GM23338 (cell line): ENCODE data around the gene CCDC157. TPM values are rescaled to one million over a fixed set of nuclear protein-coding genes. Genes with fewer than 3 reads are reported as not detected.

ENCODE experiments used
- ATAC-seq: fragments of 200-7000 bp; cut with Tn5 transposase; 3 replicates; pipeline ENCODE4 v1.9.1; 2020
- DNase-seq: peaks from one replicate; pipeline ENCODE4 v3.0.0-alpha.2; 2015; ENCODE audit warnings: low spot score
- H2AFZ ChIP-seq: fragments of 200-600 bp; sonication (generic); 2 replicates; pipeline ENCODE4 v1.8.0; 2016; ENCODE audit warnings: antibody characterized with exemption, mild to moderate bottlenecking, moderate library complexity
- H3F3A ChIP-seq: fragments of 200-600 bp; sonication (generic); replicated peaks from 2 replicates; pipeline ENCODE4 v1.8.0; 2017; ENCODE audit warnings: antibody characterized with exemption, mixed run types, low read depth
- H3K27ac ChIP-seq: fragments of 200-600 bp; sonication (generic); 2 replicates; pipeline ENCODE4 v1.6.1; 2016; ENCODE audit warnings: low read depth
- H3K27me3 ChIP-seq: fragments of 200-600 bp; sonication (generic); 2 replicates; pipeline ENCODE4 v1.8.0; 2016; ENCODE audit warnings: mild to moderate bottlenecking, mixed run types, moderate library complexity; ENCODE audit not compliant: insufficient read depth
- H3K36me3 ChIP-seq: fragments of 200-600 bp; sonication (generic); 2 replicates; pipeline ENCODE4 v1.8.0; 2016; ENCODE audit warnings: mild to moderate bottlenecking; ENCODE audit not compliant: insufficient read depth
- H3K4me1 ChIP-seq: fragments of 200-600 bp; sonication (generic); 2 replicates; pipeline ENCODE4 v1.8.0; 2016; ENCODE audit warnings: mild to moderate bottlenecking, moderate library complexity; ENCODE audit not compliant: insufficient read depth
- H3K4me2 ChIP-seq: fragments of 200-600 bp; sonication (generic); 2 replicates; pipeline ENCODE4 v1.7.1; 2017; ENCODE audit warnings: mixed run types
- H3K4me3 ChIP-seq: fragments of 200-600 bp; sonication (generic); 2 replicates; pipeline ENCODE4 v1.6.1; 2016; ENCODE audit warnings: mixed run types
- H3K79me2 ChIP-seq: fragments of 200-600 bp; sonication (generic); replicated peaks from 2 replicates; pipeline ENCODE4 v1.8.0; 2017; ENCODE audit warnings: mild to moderate bottlenecking; ENCODE audit not compliant: insufficient read depth
- H3K9me2 ChIP-seq: fragments of 200-600 bp; sonication (generic); 2 replicates; pipeline ENCODE4 v1.8.0; 2017; ENCODE audit not compliant: insufficient read depth
- H4K20me1 ChIP-seq: fragments of 200-600 bp; sonication (generic); replicated peaks from 2 replicates; pipeline ENCODE4 v1.8.0; 2017; ENCODE audit warnings: mild to moderate bottlenecking; ENCODE audit not compliant: insufficient read depth
- H3K27ac Mint-ChIP-seq: 2 replicates; pipeline ENCODE4 v1.8.0; 2020; ENCODE audit warnings: inconsistent platforms, mild to moderate bottlenecking, moderate library complexity, mixed read lengths
- H3K27me3 Mint-ChIP-seq: 3 replicates; pipeline ENCODE4 v1.8.0; 2022; ENCODE audit warnings: low read depth, mild to moderate bottlenecking, moderate library complexity, mixed read lengths, inconsistent platforms; ENCODE audit not compliant: insufficient read depth, poor library complexity
- H3K36me3 Mint-ChIP-seq: 3 replicates; pipeline ENCODE4 v1.8.0; 2021; ENCODE audit warnings: low read depth, mild to moderate bottlenecking, inconsistent platforms, moderate library complexity, mixed read lengths
- H3K4me1 Mint-ChIP-seq: 3 replicates; pipeline ENCODE4 v1.8.0; 2020; ENCODE audit warnings: mild to moderate bottlenecking, inconsistent platforms, mixed read lengths
- H3K4me3 Mint-ChIP-seq: 3 replicates; pipeline ENCODE4 v1.8.0; 2021; ENCODE audit warnings: moderate library complexity, mild to moderate bottlenecking, inconsistent platforms, mixed read lengths
- H3K9me3 Mint-ChIP-seq: 3 replicates; pipeline ENCODE4 v1.8.0; 2020; ENCODE audit warnings: moderate library complexity, mild to moderate bottlenecking, inconsistent platforms, mixed read lengths
- CREB1 ChIP-seq: fragments of 250-450 bp; sonication (Bioruptor Pico); IDR thresholded peaks from 2 replicates; pipeline ENCODE4 v1.5.0; 2020; ENCODE audit warnings: low read depth, mild to moderate bottlenecking, moderate library complexity
- EZH2 ChIP-seq: fragments of 200-600 bp; sonication (generic); IDR thresholded peaks from one replicate; pipeline ENCODE4 v1.8.0; 2017; ENCODE audit warnings: antibody characterized with exemption, mild to moderate bottlenecking, low read depth; ENCODE audit not compliant: unreplicated experiment
- EZH2phosphoT487 ChIP-seq: fragments of 200-600 bp; sonication (generic); IDR thresholded peaks from one replicate; pipeline ENCODE4 v1.8.1; 2018; ENCODE audit warnings: antibody characterized with exemption; ENCODE audit not compliant: unreplicated experiment
- JUNB ChIP-seq: IDR thresholded peaks from one replicate; pipeline ENCODE4 v1.6.1; 2016; ENCODE audit warnings: antibody characterized with exemption; ENCODE audit not compliant: unreplicated experiment
- NANOG ChIP-seq: IDR thresholded peaks from 2 replicates; pipeline ENCODE4 v1.6.1; 2016; ENCODE audit warnings: antibody characterized with exemption, borderline replicate concordance
- POLR2AphosphoS5 ChIP-seq: IDR thresholded peaks from 2 replicates; pipeline ENCODE4 v1.6.1; 2016; ENCODE audit warnings: antibody characterized with exemption, low read depth
- STAT1 ChIP-seq: IDR thresholded peaks from one replicate; pipeline ENCODE4 v1.6.1; 2016; ENCODE audit warnings: antibody characterized with exemption; ENCODE audit not compliant: unreplicated experiment
- ZNF114 ChIP-seq: fragments of 250-450 bp; sonication (Bioruptor Pico); IDR thresholded peaks from 2 replicates; pipeline ENCODE4 v1.5.0; 2020; ENCODE audit warnings: mild to moderate bottlenecking, moderate library complexity
- ZNF331 ChIP-seq: fragments of 250-450 bp; sonication (Bioruptor Pico); IDR thresholded peaks from 2 replicates; pipeline ENCODE4 v1.5.0; 2020; ENCODE audit warnings: low read depth, mild to moderate bottlenecking, moderate library complexity
- polyA plus RNA-seq: library from polyadenylated mRNA; unstranded; fragments of >200 nt; fragmentation: Nextera tagmentation; extraction: Ambion mirVana; gene quantifications from 2 replicates; pipeline ENCODE4 v1.2.1, GENCODE V29; 2016
- total RNA-seq: library from RNA; depleted of rRNA; stranded (reverse); fragments of >200 nt; shearing (Covaris generic); gene quantifications from 2 replicates; pipeline ENCODE4 v1.2.3, GENCODE V29; 2014
- TF ChIP-seq, protein P1 (sequence below), 2 experiments: fragments of 200-600 bp in 1 of 2; sonication (generic) in 1 of 2; conservative IDR thresholded peaks; 2 replicates each; pipeline versions ENCODE4 v1.5.1 to v1.6.1; 2016 to 2017; ENCODE audit warnings: antibody characterized with exemption in 2 of 2, low read depth in 2 of 2, mild to moderate bottlenecking in 2 of 2, moderate library complexity in 1 of 2
- TF ChIP-seq, protein P2 (sequence below): IDR thresholded peaks from one replicate; pipeline ENCODE4 v1.6.1; 2018; ENCODE audit warnings: antibody characterized with exemption; ENCODE audit not compliant: unreplicated experiment
- TF ChIP-seq, protein P3 (sequence below): IDR thresholded peaks from 2 replicates; pipeline ENCODE4 v1.6.1; 2016; ENCODE audit warnings: antibody characterized with exemption

CCDC157 gene
- total and polyA plus RNA-seq, 2 experiments from 2014 or later = 3.8 to 7.9 TPM

DNA sequence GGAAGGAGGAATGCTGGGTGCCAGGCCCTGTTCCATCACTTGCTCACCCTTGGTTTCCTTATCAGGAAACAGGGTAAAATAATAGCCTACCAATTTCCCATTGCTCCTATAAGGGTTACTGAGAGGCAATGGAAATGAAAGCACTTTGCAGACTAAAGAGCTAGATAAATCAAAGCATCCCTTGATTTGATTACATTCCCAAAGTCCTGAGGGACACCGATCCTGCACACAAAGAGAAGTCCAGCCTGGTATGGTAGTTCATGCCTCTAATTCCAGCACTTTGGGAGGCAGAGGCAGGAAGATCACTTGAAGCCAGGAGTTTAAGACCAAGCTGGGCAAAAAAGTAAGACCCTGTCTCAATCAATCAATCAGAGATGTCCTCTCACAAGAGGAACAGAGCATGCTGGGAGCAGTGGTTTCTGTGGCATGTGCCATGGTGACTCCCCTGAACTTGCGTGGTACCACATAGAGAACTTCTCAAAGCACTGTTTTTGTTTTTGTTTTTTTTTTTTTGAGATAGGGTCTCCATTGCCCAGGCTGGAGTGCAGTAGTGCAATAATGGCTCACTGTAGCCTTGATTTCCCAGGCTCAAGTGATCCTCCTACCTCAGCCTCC, 40.7 kb upstream of the CCDC157 start:
- Histone ChIP-seq H3F3A (no peaks in the 10 kb centered on the region), H4K20me1 (peaks cover 3% of the 10 kb centered on the region; the same call in 1 of the 2 replicates), H3K4me2 (no peak overlapping the region), H3K27ac (no peak overlapping the region), H3K4me3 (no peak overlapping the region), H3K4me1 (peaks cover under 1% of the 10 kb centered on the region; the same call in 1 of the 2 replicates), H3K36me3 (no peaks in the 10 kb centered on the region), H3K27me3 (no peaks in the 10 kb centered on the region), H3K79me2 (no peaks in the 10 kb centered on the region), H2AFZ (no peak overlapping the region), H3K9me2 (no peaks in the 10 kb centered on the region)
- Mint-ChIP-seq H3K4me1 (peaks cover 4% of the 10 kb centered on the region), H3K4me3 (no peak overlapping the region), H3K36me3 (no peaks in the 10 kb centered on the region), H3K9me3 (no peaks in the 10 kb centered on the region), H3K27ac (no peak overlapping the region), H3K27me3 (peaks cover 3% of the 10 kb centered on the region)
- TF ChIP-seq, protein P1, sequence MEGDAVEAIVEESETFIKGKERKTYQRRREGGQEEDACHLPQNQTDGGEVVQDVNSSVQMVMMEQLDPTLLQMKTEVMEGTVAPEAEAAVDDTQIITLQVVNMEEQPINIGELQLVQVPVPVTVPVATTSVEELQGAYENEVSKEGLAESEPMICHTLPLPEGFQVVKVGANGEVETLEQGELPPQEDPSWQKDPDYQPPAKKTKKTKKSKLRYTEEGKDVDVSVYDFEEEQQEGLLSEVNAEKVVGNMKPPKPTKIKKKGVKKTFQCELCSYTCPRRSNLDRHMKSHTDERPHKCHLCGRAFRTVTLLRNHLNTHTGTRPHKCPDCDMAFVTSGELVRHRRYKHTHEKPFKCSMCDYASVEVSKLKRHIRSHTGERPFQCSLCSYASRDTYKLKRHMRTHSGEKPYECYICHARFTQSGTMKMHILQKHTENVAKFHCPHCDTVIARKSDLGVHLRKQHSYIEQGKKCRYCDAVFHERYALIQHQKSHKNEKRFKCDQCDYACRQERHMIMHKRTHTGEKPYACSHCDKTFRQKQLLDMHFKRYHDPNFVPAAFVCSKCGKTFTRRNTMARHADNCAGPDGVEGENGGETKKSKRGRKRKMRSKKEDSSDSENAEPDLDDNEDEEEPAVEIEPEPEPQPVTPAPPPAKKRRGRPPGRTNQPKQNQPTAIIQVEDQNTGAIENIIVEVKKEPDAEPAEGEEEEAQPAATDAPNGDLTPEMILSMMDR (conservative IDR thresholded peaks at IDR 0.05; ENCODE audit: low read depth in 2 of 2) = no peak
- no peak for TF ChIP-seq STAT1
- TF ChIP-seq POLR2AphosphoS5 = no peak
- TF ChIP-seq EZH2phosphoT487 = no peak
- TF ChIP-seq NANOG = no peak
- TF ChIP-seq, protein P2, sequence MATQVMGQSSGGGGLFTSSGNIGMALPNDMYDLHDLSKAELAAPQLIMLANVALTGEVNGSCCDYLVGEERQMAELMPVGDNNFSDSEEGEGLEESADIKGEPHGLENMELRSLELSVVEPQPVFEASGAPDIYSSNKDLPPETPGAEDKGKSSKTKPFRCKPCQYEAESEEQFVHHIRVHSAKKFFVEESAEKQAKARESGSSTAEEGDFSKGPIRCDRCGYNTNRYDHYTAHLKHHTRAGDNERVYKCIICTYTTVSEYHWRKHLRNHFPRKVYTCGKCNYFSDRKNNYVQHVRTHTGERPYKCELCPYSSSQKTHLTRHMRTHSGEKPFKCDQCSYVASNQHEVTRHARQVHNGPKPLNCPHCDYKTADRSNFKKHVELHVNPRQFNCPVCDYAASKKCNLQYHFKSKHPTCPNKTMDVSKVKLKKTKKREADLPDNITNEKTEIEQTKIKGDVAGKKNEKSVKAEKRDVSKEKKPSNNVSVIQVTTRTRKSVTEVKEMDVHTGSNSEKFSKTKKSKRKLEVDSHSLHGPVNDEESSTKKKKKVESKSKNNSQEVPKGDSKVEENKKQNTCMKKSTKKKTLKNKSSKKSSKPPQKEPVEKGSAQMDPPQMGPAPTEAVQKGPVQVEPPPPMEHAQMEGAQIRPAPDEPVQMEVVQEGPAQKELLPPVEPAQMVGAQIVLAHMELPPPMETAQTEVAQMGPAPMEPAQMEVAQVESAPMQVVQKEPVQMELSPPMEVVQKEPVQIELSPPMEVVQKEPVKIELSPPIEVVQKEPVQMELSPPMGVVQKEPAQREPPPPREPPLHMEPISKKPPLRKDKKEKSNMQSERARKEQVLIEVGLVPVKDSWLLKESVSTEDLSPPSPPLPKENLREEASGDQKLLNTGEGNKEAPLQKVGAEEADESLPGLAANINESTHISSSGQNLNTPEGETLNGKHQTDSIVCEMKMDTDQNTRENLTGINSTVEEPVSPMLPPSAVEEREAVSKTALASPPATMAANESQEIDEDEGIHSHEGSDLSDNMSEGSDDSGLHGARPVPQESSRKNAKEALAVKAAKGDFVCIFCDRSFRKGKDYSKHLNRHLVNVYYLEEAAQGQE = no peak
- ATAC-seq = no peak
- DNase-seq = no peak

DNA sequence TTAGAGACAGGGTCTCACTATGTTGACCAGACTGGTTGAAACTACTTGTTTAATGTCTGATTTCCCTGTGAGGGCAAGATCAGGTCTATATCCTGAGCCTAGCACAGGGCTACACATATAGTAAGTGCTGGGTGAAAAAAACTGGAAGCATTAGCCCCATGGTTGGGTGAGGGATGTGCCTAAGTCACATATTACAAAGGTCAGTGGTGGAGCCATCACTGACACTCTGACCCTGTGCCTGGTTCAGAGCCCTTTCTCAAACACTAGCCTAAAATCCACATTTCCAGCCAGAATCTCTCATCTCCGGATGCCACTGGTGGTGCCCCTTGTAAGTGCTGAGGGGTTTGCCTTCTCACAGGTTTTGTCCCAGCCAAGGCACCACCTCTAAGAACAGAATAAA, 39.0 kb upstream of the CCDC157 start:
- Histone ChIP-seq H3K36me3 (no peaks in the 10 kb centered on the region), H3K27ac (no peak overlapping the region), H3K27me3 (no peaks in the 10 kb centered on the region), H3K79me2 (no peaks in the 10 kb centered on the region), H3F3A (no peaks in the 10 kb centered on the region), H2AFZ (no peak overlapping the region), H3K4me1 (no peaks in the 10 kb centered on the region), H3K4me2 (no peak overlapping the region), H3K9me2 (no peaks in the 10 kb centered on the region), H3K4me3 (no peak overlapping the region), H4K20me1 (no peaks in the 10 kb centered on the region)
- peaks cover 3% of the 10 kb centered on the region for H3K27me3 Mint-ChIP-seq
- ATAC-seq = no peak
- no peak overlapping the region for H3K27ac Mint-ChIP-seq
- H3K4me3 Mint-ChIP-seq = no peak overlapping the region
- no peaks in the 10 kb centered on the region; the same call in 1 of the 3 replicates for H3K4me1 Mint-ChIP-seq
- no peak for DNase-seq
- no peaks in the 10 kb centered on the region for H3K9me3 Mint-ChIP-seq
- H3K36me3 Mint-ChIP-seq = no peaks in the 10 kb centered on the region
- TF ChIP-seq ZNF331 (CRISPR knock-in tag) (no peak), EZH2 (no peak), CREB1 (CRISPR knock-in tag) (no peak), POLR2AphosphoS5 (no peak), JUNB (no peak), NANOG (no peak), STAT1 (no peak), EZH2phosphoT487 (no peak), ZNF114 (CRISPR knock-in tag) (no peak)
- TF ChIP-seq, protein P3, sequence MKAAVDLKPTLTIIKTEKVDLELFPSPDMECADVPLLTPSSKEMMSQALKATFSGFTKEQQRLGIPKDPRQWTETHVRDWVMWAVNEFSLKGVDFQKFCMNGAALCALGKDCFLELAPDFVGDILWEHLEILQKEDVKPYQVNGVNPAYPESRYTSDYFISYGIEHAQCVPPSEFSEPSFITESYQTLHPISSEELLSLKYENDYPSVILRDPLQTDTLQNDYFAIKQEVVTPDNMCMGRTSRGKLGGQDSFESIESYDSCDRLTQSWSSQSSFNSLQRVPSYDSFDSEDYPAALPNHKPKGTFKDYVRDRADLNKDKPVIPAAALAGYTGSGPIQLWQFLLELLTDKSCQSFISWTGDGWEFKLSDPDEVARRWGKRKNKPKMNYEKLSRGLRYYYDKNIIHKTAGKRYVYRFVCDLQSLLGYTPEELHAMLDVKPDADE = no peak
- TF ChIP-seq, protein P1 (conservative IDR thresholded peaks at IDR 0.05; ENCODE audit: low read depth in 2 of 2) = no peak
